H54 (cell line): ENCODE results near the gene LMCD1.
A peak's percentile ranks its signal among the peaks of the same experiment; 100 is the strongest.

ENCODE experiments used
- DNase-seq: peaks from one replicate; pipeline ENCODE4 v3.0.0; 2011; ENCODE audit warnings: low spot score, mixed read lengths; ENCODE audit not compliant: insufficient read length
- FAIRE-seq: peaks from 3 replicates; lab custom pipeline; 2011; peaks lifted over from hg19 to GRCh38; lab: Jason Lieb, UNC
- POLR2A ChIP-seq: IDR thresholded peaks from 2 replicates; pipeline ENCODE4 v1.6.1; 2011; ENCODE audit warnings: low read depth, mild to moderate bottlenecking, low read length

LMCD1 gene

DNA sequence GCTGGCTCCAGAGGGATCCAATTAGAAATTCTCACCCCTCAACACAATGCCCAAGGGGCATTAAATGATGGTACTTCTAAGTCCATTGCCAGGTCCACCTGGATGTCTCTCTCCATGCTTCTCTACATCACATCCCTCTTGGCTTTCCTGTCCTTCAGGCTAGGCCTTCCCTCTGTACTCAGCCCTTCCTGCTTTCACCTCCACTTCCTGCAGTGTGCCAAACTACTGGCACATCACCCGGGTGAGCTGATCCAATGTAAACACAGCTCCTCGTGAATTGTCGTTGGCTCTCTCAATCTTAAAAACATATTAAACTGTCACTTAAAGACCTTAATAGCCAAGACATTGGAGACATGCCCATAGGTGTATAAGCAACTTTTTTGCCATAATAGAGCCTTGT, 4.0 kb downstream of the LMCD1 start:
- FAIRE-seq (peak; percentile 60), DNase-seq (no peak)
- TF ChIP-seq POLR2A: no peak

DNA sequence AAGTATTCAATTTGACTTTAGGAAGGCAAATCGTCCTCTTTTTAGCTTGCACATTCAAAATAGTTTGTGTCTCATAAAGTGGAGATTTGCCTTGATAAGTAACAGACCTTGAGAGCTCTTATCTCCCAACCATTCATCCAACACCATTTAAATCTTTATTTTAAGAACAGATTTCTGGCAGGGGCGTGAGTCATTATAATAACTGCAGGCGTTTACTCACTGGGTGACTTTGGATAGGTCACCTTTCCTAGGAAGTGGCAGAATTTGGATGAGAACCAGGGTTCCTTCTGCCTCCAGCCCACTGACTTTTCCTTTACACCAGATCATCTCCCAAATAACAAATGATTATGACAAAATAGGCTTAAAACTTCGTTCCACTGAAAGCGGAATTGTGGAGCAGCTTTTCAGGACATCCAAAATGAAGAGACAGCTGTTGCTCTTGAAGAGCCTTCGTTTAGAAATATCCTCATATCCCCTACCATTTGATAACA, 5.0 kb downstream of the LMCD1 start:
- FAIRE-seq (no peak), DNase-seq (peak; percentile 35)
- no peak for TF ChIP-seq POLR2A

DNA sequence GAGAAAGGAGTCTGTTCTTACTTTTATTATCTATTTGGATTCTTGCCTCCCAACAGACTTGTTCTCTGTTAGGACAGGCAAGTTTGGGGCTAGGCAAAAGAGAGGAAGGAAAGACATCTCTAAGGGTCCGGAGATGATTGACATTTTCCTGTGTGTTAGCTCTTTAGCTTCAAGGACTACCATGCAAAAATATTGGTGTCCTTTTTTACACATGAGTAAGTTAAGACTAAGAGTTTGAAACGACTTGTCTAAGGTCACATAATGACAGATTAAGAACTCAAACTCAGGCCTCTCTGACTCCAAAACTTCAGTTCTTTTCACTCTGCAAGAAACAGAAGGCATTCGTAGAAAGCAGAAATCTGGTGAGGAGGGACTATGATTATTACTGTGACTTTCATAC, 5.9 kb downstream of the LMCD1 start:
- FAIRE-seq: no peak
- no peak for DNase-seq
- no peak for TF ChIP-seq POLR2A

DNA sequence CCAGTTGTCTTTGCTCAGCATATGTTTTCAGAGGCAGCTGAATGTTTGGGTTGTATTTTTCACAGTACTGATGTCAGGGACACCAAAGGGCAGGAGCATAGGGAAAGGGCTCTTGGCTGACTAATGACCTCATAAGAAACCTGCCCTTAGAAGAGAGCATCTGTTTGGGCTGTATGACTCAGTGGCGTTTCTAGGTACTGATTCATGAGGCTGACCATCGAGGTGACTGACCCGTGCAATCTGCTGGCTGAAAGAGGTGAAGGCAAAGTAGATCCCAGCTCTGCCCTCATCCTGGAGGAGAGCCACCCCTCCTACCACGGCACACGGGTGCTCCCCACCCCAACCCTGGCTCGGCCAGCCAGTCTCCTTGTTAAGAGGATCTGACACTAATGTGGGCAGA, 8.3 kb downstream of the LMCD1 start:
- DNase-seq (peak; percentile 74), FAIRE-seq (peak; percentile 93)
- no peak for TF ChIP-seq POLR2A

DNA sequence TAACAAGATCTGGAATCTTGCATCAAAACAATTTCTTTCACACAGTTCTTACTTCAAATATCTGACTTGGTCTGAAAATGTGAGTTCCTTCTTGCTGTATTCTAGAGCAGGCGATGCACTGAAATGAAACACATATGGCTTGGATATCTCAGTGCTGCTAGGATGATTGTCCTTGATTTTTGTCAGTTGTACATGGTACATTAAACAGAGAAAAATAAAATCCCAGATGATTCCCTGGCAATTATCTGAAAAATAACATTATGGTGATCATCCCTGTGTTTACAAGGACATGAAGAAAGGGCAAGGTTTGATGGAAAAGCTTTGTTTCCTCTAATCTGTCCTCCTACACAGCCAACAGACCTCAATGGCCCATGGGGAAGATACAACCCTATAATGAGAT, 10.6 kb downstream of the LMCD1 start:
- FAIRE-seq (no peak), DNase-seq (no peak)
- TF ChIP-seq POLR2A: no peak

DNA sequence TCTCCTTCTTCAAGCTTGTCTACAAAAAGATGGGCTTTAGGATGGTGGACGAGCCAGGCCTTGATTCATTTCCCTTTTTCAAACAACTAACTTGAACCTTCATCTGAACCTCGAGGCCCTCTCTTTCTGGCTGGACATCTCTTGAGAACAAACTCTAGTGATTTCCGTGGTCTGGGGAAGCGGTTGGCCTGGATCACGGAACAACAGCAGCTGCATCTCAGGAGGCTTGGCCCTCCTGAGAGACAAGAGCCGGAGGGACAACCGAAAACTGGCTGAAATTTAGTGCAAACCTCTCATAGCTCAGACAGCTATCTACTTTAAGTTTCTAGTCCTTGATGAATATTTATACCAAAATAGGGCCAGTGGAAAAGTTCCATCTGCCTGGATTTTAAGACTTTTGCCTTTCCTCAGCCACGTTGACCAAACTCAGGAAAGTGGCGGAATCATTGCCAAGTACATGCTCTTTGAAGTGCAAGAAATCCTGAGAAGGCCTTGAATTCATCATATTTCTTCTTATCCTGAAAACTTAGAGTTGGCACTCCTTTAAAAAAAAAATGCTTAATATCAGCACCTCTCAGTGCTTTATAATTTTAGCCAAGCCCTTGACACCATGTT, 14.5 kb downstream of the LMCD1 start:
- FAIRE-seq (no peak), DNase-seq (no peak)
- TF ChIP-seq POLR2A: no peak

DNA sequence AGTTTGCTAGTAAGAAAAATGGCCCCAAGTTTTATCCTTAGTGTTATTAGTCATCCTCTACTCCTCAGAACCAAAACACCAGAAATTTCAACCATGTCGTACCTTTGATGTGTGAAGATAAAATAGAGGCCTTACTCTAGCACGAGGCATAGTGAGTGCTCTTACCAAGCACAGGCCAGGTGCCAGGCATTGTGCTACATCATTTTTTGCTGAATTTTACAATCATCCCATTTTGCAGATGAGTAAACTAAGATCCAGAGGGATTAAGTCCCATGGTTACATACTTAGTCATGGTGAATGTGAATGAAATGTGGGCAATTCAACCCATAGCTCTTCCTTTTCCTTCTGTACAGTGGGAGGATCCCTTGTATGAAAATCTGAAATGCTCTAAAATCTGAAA, 15.2 kb downstream of the LMCD1 start:
- no peak for FAIRE-seq
- no peak for DNase-seq

DNA sequence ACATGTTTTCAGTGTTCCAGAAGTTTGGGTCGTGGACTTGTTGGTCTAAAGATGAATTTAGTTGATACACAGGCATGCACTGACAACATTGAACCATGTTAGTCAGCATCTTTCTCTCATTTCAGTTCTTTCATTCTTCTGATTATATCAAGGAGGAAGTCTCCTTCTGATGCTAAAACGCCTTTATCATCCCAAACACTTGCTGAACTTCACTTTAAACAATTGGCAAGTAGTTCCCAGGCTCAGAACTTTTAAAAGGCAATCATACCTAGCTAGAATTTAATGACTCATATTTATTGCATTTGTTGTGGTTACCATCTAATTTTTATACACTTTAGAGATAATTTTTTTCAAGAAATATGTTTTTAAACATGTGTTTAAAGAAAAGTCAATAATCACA, 15.9 kb downstream of the LMCD1 start:
- no peak for FAIRE-seq
- TF ChIP-seq POLR2A: no peak
- no peak for DNase-seq

More for the DNA sequence above, 15.2 kb downstream of the LMCD1 start:
- TF ChIP-seq POLR2A: no peak

DNA sequence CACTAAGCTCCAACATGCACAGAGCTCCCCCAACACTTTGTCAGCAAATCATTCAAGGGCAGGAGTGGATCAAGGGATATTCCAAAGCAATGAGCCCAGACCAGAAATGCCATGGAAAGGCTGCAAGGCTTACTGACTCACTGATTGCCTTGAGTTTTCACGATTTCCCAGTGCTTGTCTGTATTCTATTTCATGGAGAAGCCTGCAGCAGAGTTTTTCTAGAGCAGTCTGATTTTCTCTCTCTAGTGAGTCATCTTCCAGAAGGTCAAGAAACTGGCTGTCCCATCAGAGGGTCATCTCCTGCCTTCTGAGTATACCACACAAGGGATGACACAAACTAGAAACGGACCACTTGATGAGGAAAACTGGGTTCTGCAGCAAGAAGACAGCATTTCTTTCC, 16.5 kb downstream of the LMCD1 start:
- no peak for TF ChIP-seq POLR2A
- DNase-seq: no peak
- FAIRE-seq: no peak

DNA sequence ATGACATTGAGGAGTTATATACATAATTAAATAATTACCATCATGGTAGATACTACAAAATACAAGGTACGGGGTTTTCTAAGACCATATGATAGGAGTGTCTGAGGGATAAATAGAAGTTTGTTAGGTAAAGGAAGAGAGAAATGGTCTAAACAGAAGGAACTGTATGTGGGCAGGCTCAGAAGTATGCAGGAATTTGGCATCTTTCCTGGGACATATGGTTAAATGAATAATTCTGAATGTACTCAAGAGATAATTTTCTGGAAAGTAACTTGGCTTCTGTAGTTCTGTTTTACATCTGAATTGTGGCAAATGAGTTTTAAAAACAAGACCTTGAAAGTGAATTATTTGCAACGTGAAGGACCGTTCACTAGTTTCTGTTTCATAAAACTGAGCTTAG, 17.5 kb downstream of the LMCD1 start:
- FAIRE-seq: no peak
- no peak for DNase-seq
- TF ChIP-seq POLR2A: no peak

DNA sequence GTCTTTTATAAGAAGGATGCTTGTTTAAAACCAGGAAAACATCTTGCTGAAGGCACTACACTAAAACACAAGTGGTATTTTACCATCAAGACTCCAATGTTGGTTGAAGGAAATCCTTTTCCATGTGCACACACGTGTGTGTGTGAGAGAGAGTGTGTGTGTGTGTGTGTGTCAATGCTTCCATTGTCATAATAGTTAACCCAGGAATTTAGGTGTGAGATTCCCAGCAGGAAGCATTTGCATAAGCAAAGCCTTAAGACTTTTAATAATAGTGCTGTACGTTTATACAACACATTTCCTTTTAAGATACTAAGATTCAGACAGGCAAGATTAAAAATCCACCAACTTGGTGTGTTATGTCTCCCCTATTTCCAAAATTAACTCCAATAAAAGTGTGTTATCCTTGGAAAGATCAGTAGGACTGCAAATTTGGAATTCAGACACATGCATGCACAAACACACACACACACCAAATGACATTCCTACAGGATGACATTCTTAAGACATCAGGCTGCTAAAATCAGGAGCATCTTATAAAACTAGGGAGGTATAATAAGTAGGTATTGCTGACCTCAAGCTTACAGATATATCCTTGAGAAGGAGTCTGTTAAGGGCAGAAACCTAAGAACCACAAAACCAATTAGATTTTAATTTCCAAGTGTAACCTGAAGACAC, 18.3 kb downstream of the LMCD1 start:
- FAIRE-seq (no peak), DNase-seq (no peak)
- TF ChIP-seq POLR2A: no peak

DNA sequence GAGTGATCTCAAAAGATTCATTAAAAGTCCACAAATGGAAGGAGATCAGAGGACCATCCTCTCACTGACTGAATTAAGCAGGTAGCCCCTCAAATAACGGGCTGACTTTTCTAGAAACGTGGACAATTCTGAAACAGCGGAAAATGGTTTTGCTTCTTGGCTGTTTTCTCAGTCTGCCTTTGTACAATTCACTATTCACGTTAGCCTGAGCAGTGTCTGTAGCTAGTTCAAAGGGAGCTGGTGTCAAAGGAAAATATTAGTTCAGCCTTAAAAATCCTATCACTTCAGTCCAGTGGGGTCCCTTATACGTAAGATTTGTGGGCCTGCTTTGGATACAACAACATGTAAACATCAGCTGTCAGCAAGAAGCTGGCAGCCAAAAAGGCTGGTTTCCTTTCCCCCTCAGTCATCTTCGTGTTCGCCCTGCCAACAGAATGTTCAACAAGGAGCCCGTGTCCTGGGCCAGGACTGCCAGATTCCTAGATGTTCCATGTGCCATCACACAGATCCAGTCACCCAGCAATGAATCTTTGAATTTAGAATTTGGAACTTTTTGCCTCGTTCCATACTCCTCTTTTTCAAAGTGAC, 19.3 kb downstream of the LMCD1 start:
- FAIRE-seq (no peak), DNase-seq (no peak)
- no peak for TF ChIP-seq POLR2A

DNA sequence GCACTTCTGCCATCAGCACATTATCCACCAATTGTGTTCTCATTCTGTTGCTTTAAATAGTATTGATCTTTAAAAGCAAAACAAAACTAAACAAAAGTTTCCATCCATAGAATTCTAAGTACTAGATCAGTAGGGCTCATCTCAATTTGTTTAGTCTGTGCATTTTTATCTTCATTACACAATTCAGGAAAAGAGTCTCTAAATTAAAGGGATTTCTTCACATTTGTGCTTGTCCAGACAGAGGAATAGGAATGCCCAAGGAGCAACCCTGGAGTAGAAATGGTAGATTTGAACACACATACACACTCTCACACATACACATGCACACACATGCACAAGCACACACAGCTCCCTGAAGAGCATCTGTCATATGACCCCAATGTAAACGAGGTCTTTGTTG, 21.4 kb downstream of the LMCD1 start:
- FAIRE-seq (no peak), DNase-seq (no peak)
- TF ChIP-seq POLR2A: no peak

DNA sequence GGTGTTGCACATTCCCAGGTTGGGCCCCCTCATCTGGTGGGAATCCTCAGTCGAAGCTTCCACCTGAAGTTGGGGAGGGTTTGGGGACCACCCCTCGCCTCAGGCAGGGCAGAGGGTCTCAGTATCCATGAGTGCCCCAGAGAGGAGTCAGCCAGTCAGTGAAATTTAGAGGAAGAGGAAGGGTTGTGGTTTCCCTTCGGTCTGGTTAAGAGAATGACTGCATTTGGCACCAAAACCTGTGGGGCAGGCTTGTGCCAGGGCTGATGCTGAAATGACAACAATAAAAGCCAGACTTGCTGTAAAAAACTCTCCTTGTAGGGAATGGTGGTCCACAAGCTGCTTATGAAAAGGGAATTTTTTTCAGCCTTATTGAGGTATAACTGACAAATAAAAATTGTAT, 22.6 kb downstream of the LMCD1 start:
- no peak for TF ChIP-seq POLR2A
- FAIRE-seq (no peak), DNase-seq (no peak)
